OCI-LY7 (cell line): ENCODE results near the gene AKR1C8.

Experiments used
- CTCF ChIP-seq: fragments of 200-600 bp; sonication (generic); conservative IDR thresholded peaks from 2 replicates; pipeline ENCODE4 v1.5.1; 2014; ENCODE audit warnings: mild to moderate bottlenecking, antibody characterized with exemption, low read length, moderate library complexity, mixed read lengths
- EZH2phosphoT487 ChIP-seq: fragments of 200-600 bp; sonication (generic); IDR thresholded peaks from 2 replicates; pipeline ENCODE4 v1.6.1; 2018; ENCODE audit warnings: low read depth, borderline replicate concordance, mild to moderate bottlenecking, mixed run types, antibody characterized with exemption, low read length, moderate library complexity, mixed read lengths

- TF ChIP-seq CTCF, result no peak
- TF ChIP-seq EZH2phosphoT487, result no peak
Observed at GRCh38 chr10:5108658-5109416, 76.1 kb downstream of the AKR1C8 start.
